Right lung (tissue), 10 donors: ENCODE data around the gene PLA2G4F. TPM values are rescaled to one million over a fixed set of nuclear protein-coding genes. Genes with fewer than 3 reads are reported as not detected.

ENCODE experiments used
- DNase-seq, 2 donors: peaks; one replicate each; pipeline ENCODE4 v3.0.0-alpha.2; 2013
- long read RNA-seq, 8 donors: transcript quantifications; one replicate each; lab custom pipeline, GENCODE V29; 2026
- polyA plus RNA-seq, 5 donors: library from polyadenylated mRNA; unstranded; fragments of 120-200 nt; gene quantifications; one replicate each; pipeline versions ENCODE4 v1.2.1 to v1.2.3, GENCODE V29; 2013; ENCODE audit warnings: inconsistent platforms in 1 of 5, low replicate concordance in 1 of 5; ENCODE audit not compliant: insufficient read length in 5 of 5, insufficient read depth in 1 of 5

PLA2G4F gene, protein sequence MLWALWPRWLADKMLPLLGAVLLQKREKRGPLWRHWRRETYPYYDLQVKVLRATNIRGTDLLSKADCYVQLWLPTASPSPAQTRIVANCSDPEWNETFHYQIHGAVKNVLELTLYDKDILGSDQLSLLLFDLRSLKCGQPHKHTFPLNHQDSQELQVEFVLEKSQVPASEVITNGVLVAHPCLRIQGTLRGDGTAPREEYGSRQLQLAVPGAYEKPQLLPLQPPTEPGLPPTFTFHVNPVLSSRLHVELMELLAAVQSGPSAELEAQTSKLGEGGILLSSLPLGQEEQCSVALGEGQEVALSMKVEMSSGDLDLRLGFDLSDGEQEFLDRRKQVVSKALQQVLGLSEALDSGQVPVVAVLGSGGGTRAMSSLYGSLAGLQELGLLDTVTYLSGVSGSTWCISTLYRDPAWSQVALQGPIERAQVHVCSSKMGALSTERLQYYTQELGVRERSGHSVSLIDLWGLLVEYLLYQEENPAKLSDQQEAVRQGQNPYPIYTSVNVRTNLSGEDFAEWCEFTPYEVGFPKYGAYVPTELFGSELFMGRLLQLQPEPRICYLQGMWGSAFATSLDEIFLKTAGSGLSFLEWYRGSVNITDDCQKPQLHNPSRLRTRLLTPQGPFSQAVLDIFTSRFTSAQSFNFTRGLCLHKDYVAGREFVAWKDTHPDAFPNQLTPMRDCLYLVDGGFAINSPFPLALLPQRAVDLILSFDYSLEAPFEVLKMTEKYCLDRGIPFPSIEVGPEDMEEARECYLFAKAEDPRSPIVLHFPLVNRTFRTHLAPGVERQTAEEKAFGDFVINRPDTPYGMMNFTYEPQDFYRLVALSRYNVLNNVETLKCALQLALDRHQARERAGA
- polyA plus RNA-seq: 10 to 100 TPM in 2 of 5 donors, 1 to 10 TPM in 3; 4.2 to 12.9 (median 8.3) TPM
- long read RNA-seq, donor 1, full-length matches to known transcripts: 1 of 1 reads
- long read RNA-seq, donor 1, partial matches to known transcripts: 0 of 1 reads
- long read RNA-seq, donor 1, other reads (novel, unspliced or antisense): 0 of 1 reads
- long read RNA-seq, donor 2, full-length matches to known transcripts: 1 of 1 reads
- long read RNA-seq, donor 2, partial matches to known transcripts: 0 of 1 reads
- long read RNA-seq, donor 2, other reads (novel, unspliced or antisense): 0 of 1 reads
- long read RNA-seq, donor 3, full-length matches to known transcripts: 2 of 2 reads
- long read RNA-seq, donor 3, partial matches to known transcripts: 0 of 2 reads
- long read RNA-seq, donor 3, other reads (novel, unspliced or antisense): 0 of 2 reads
- long read RNA-seq, donor 4, partial matches to known transcripts: 0 of 1 reads
- long read RNA-seq, donor 4, other reads (novel, unspliced or antisense): 0 of 1 reads
- long read RNA-seq, donor 5: 0 reads
- long read RNA-seq, donor 6: 0 reads
- long read RNA-seq, donor 7, full-length matches to known transcripts: 1 of 1 reads
- long read RNA-seq, donor 7, partial matches to known transcripts: 0 of 1 reads
- long read RNA-seq, donor 7, other reads (novel, unspliced or antisense): 0 of 1 reads
- long read RNA-seq, donor 8: 0 reads

DNA sequence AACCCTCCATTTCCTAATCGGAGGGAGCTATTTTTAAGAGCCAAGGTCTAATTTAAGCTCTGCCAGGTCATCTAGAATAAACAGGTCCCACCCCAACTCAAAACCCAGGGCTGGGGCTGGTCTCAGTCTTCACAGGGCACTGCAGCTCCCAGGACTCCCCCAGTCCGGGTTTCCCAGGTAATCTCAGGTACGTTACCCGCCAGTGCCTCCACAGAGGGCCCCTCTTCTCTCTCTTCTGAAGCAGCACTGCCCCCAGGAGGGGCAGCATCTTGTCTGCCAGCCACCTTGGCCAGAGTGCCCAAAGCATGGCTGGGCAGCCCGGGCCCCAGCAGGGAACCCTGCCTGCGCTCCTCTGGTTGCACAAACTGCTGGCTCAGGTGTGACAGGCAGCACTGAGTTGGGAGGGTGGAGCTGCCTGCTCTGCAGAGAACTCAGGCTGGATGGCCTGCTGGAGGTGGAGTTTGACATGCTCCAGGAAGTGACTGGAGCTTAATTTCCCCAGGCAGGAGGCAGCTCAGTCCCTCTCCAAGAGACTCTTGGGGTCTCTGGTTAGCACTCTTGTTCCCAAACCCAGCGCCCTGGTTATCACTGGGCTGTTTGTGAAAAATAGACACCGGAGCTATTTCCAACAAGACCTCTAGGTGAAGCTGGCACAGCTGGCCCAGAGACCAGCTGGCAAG is at the start of gene PLA2G4F:
Gene PLA2G4F, minus strand, starts transcription at position 394 of the 680 bp plus-strand sequence. Its CDS starts 87 bp downstream, at position 307.
- DNase-seq: no peak

DNA sequence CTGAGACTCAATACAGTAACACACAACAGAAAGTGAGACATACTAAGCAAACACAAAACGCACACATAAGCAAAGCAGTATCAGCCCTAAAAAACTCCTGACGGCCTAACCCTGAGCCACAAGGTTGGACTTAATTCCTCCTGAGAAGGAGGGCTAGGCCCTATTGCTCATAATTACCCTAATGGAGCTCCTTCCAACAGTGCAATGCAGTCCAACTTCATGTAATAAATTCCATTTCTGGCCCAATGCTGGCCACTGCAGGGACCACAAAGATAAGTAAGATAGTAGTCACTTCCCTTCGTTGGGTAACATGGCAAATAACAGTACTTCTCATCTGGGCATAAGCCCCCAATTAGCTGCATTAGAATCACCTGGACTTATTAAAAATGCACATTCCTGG is 47.5 kb upstream of the PLA2G4F start:
- no peak for DNase-seq

DNA sequence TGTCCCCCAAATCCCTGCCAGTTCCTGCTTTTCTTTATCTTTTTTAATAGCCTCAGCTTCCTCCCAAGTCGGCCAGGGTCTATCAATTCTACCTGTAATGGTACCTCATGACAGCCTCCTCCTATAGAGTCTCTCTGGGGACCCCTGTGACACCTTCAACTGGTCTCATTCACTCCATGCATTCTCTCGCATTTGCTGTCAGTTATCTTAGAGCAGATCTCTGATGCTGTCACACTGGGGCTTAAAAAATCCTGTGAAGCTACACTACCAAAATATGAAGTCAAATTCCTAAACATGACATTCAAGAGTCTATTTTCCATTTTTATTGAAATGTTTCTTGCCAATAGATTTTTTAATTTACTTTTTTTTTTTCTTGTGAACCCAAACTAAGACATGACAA is 46.2 kb upstream of the PLA2G4F start:
- no peak for DNase-seq

GRCh38 chr15:42201801-42202200 is 45.4 kb upstream of the PLA2G4F start:
- no peak for DNase-seq

GRCh38 chr15:42199126-42199525 is 42.7 kb upstream of the PLA2G4F start:
- no peak for DNase-seq

DNA sequence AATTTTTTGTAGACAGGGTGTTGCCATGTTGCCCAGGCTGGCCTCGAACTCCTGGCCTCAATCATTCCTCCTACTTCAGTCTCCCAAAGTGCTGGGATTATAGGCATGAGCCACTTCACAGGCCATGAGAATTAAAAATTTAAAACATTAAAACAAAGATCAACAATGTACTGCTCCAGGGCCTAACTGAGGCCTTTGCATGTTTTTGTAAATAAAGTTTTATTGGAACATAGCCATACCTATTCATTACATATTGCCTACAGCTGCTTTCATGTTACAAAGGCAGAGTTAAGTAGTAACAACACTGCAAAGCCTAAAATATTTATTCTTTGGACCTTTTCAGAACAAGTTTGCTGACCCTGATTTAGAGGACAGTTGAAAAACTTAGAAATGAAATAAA is 42.1 kb upstream of the PLA2G4F start:
- DNase-seq: no peak

- DNase-seq: no peak
These were observed 38.1 kb upstream of the PLA2G4F start for GRCh38 chr15:42194513-42194912.

DNA sequence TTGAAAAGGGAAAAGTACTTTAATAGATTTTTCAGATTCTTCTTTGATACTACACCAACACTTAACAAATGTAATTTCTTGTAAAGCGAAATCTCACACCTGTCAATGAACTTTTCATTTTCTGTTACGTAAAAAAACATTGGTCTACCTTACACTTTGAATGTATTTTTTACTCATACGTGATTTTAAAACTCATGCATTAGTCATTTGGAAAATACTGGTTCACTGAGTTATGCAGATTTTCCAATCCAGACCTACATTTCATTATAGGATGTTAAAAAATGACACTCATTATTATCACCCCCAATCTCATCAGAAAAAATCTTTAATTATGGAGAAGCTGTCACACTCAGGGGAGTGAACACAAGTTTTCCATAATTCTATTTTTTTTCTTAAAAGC is 36.9 kb upstream of the PLA2G4F start:
- no peak for DNase-seq

DNA sequence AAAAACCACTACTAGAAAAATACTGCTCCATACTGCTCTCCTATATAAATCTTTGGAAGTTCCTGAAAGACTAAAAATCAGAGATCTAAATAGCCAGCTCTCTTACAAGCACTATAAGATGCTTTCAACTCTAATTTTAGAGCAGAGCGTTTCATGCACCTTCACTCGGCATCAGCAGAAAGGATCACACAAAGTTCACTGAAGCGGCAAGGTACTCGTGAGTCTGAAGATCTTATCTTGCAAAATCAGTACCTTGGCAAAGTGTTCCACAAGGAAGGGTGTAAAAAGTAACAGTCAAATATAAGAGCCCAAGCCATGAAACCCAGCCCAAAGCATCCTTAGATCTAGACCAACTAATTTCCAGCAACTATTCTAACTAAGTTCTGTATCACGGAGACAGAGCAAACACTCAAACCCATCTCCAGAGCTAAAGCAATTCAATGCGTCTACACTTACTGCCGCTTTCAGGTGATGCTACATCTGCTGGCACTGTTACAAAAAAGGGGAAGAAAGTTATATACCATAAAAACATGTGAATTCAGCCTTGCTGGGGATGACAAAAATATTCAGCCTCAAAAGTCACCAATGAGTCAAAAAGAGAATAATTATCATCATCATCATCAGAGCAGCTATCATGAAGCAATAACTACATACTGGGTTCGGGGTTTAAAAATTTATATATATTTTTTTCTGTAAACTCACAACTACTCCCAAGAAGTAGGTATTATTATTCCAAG is 35.3 kb upstream of the PLA2G4F start:
- DNase-seq: no peak

GRCh38 chr15:42190370-42190769 is 33.9 kb upstream of the PLA2G4F start:
- DNase-seq: no peak

GRCh38 chr15:42185801-42186200 is 29.4 kb upstream of the PLA2G4F start:
- no peak for DNase-seq

- DNase-seq: no peak
These were observed 28.3 kb upstream of the PLA2G4F start for GRCh38 chr15:42184736-42185135.

- no peak for DNase-seq
These were observed 27.9 kb upstream of the PLA2G4F start for GRCh38 chr15:42184296-42184695.

DNA sequence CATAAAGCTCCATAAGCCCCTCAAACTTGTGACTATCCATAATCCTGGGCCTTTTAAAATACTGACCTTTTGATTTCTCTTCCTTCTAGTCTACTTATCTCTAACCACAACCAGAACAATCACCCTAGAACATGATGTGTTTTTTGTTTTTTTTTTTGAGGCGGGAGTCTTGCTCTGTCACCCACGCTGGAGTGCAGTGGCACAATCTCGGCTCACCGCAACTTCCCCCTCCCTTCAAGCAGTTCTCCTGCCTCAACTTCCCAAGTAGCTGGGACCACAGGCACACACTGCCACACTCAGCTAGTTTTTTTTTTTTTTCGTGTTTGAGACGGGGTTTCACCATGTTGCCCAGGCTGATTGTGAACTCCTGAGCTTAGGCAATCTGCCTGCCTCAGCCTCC is 26.5 kb upstream of the PLA2G4F start:
- DNase-seq: no peak

DNA sequence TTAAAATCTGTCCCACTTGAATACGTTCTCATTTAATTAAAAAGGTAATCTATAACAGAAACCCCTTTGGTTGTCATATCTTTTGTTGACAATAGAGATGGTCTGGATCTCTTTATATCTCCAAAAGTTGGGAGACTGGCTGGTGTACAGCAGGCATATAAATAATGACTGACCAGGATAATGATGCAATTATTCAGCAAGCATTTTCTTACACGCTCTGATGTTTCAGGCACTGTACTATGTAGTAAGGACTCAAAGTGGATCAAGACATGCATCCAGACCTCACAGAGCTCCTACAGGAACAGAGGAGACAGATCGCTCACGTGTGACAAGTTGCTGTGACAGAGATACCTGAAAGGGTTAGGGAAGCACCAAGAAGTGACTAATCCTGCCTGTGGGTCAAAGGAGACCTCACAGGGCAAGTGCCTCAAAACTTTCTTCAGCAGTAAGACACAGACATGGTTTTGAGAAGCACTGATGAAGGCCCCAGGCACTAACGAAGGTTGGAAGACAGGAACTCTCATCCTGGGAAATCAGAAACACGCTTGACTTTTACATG is 26.0 kb upstream of the PLA2G4F start:
- no peak for DNase-seq

DNA sequence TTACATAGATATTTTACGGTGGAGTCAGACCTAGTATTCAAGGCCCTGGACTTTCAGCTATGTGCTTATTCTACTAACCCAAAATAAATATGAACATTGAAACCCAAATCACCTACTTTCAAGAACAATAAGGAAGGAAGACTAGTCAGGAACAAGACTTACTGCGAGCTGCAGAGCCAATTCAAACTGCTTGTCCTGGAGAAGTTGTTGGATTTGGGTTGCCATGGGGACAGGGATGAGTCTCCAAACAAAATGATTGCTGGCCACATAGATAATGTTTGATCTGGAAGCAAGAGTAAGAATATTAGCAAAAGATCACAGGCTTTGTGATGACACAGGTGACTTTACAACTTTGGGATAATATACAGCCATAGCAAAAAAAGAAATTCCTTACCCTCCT is 21.6 kb upstream of the PLA2G4F start:
- no peak for DNase-seq

GRCh38 chr15:42175671-42176070 is 19.2 kb upstream of the PLA2G4F start:
- DNase-seq: no peak

GRCh38 chr15:42172475-42172874 is 16.0 kb upstream of the PLA2G4F start:
- DNase-seq: no peak

GRCh38 chr15:42171795-42172194 is 15.4 kb upstream of the PLA2G4F start:
- no peak for DNase-seq

GRCh38 chr15:42171122-42171521 is 14.7 kb upstream of the PLA2G4F start:
- no peak for DNase-seq
